Astrocyte of the cerebellum (primary cell): ENCODE measurements around the gene CGA.

Source experiments
- DNase-seq: peaks from one replicate; pipeline ENCODE4 v3.0.0-alpha.2; 2011; ENCODE audit warnings: low read depth
- H3K4me3 ChIP-seq: 2 replicates; pipeline ENCODE4 v1.5.1; 2011; ENCODE audit warnings: mild to moderate bottlenecking, low read depth, low read length, moderate library complexity
- in situ Hi-C: cut with HindIII; loops from 2 replicates; pipeline ENCODE4 v1.10.0; 2017; ENCODE audit warnings: low sequenced_read_pairs
- TF ChIP-seq, protein P1 (sequence below): IDR thresholded peaks from 2 replicates; pipeline ENCODE4 v1.5.1; 2012; ENCODE audit warnings: low read length, low read depth, moderate library complexity, mild to moderate bottlenecking; ENCODE audit errors: missing control alignments

CGA gene

DNA sequence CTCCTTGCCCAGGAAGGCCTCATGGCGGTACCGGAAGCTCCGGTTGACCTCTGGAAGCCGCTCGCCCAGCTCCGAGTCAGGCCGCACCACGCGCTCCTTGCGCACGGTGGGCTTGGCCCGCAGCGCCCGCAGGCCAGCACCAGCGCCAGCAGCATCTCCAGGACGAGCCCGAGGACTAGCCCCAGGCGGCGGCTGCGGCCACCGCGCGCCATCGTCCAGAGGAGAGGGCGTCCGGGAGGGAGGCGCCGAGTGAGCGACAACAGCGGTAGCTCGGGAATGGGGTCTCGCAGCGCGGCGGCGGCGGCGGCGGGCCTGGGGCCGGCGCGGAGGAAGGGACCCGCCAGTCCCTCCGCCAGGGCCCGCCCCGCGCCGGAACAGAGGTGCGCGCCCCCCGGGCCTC is 27.6 kb upstream of the CGA start:
- peak overlapping the region; percentile 9 for H3K4me3 ChIP-seq
- no peak for DNase-seq
- in situ Hi-C loops, result no loop called here
- TF ChIP-seq, protein P1, sequence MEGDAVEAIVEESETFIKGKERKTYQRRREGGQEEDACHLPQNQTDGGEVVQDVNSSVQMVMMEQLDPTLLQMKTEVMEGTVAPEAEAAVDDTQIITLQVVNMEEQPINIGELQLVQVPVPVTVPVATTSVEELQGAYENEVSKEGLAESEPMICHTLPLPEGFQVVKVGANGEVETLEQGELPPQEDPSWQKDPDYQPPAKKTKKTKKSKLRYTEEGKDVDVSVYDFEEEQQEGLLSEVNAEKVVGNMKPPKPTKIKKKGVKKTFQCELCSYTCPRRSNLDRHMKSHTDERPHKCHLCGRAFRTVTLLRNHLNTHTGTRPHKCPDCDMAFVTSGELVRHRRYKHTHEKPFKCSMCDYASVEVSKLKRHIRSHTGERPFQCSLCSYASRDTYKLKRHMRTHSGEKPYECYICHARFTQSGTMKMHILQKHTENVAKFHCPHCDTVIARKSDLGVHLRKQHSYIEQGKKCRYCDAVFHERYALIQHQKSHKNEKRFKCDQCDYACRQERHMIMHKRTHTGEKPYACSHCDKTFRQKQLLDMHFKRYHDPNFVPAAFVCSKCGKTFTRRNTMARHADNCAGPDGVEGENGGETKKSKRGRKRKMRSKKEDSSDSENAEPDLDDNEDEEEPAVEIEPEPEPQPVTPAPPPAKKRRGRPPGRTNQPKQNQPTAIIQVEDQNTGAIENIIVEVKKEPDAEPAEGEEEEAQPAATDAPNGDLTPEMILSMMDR, result no peak

DNA sequence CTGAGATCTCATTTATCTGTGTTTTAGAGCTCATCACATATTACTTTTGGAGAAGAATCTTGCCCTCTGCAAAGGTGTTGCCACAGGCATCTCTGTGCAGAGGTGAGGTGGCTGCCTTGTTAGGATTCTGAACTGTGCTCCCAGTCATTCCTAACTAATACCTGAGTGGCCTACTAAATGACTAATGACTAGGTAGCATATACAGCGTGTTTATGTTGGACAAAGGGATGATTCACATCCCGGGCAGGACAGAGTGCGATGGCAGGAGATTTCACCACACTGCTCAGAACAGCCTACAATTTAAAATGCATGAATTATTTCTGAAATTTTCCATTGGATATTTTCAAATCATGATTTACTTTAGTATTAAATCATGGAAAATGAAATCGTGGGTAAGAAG is 23.1 kb upstream of the CGA start:
- DNase-seq, result no peak
- TF ChIP-seq, protein P1, result no peak
- in situ Hi-C loops, result no loop called here
- H3K4me3 ChIP-seq, result no peak overlapping the region

DNA sequence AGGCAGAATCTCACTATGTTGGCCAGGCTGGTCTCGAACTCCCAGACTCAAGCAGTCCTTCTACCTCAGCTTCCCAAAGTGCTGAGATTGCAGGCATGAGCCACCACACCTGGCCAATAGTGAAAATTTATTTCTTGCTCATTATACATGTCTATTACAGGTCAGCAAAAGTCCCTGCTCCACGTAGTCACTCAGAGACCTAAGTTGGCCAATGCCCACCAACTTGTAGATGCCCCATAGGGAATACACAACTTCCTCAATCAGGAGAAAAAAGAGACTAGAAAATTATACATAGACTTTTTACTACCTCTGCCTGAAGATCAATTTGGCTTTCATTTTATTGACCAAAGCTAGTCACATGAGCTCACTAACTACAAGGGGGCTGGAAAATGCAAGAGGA is 22.0 kb upstream of the CGA start:
- DNase-seq, result no peak
- TF ChIP-seq, protein P1, result no peak
- no peak overlapping the region for H3K4me3 ChIP-seq
- in situ Hi-C loops, result no loop called here

DNA sequence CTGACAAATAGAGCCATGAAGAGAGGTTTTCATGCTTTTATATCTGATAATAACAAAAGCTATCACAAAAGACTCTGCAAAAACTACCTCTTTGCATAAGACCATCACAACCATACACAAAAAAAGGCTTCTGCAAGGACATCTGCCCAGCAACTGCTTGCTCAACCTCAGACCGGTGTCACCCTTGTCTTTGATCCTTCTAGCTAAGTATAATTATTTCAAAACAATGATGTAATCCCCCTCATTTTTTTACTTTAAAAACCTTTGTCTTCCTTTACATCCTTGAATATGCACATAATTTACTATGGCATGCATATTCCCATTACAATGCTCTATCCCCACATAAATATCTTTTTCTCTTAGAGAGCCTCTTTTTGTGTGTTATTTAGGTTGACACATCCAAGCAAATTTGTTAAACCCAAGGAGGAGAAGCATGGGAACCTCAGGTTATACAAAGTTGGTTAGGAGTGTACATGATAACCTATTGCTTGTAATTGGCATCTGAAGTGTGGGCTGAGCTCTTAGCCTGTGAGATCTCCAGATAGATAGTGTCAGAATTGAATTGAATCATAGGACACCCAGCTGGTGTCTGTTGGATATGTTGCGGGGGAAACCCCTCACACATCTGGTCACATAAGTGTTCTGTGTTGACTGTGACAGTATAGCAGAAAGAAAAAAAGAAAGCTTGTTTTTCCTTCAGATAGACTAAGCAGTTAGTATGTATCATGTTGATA is 20.7 kb upstream of the CGA start:
- no peak overlapping the region for H3K4me3 ChIP-seq
- TF ChIP-seq, protein P1, result no peak
- no peak for DNase-seq
- in situ Hi-C loops, result no loop called here

DNA sequence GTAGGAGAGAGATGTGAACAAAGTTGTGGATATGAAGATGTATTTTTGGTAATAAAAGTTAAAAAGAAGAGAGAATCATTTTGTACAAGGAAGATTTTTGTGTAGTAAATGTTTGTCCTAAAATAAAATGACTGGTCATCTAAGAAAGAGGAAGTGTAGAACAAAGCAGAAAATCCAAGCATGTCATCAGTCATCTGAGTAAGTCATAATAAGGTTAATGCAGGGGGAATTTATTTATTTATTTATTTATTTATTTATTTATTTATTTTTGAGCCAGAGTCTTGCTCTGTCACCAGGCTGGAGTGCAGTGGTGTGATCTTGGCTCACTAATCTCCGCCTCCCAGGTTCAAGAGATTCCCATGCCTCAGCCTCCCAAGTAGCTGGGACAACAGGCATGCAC is 15.7 kb upstream of the CGA start:
- in situ Hi-C loops, result no loop called here
- H3K4me3 ChIP-seq, result no peak overlapping the region
- TF ChIP-seq, protein P1, result no peak
- no peak for DNase-seq

DNA sequence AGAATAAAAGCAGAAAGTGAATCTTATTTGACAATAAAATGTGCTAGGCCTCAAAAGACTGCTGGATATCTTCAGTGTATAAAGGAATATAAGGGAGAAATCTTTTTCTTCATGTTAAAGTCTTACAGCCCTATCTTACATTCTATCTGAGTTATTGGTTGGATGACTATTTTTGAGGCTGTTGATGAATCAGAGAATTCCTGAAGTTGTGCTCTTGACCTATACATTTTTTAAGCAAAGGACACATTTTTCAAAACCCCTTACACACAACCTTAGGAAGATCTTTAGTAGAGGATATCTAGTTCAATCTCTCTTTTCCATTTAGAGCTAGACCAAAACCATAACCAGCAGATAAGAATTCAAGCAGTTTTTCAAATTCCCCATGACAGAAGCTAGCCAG is 10.9 kb upstream of the CGA start:
- in situ Hi-C loops, result no loop called here
- DNase-seq, result no peak
- TF ChIP-seq, protein P1, result no peak
- H3K4me3 ChIP-seq, result no peak overlapping the region
